HEK293 (cell line): ENCODE results near the gene CIROP.

Experiments used
- EGR2 ChIP-seq: fragments of 450-650 bp; formaldehyde crosslinking; IDR thresholded peaks from 2 replicates; pipeline ENCODE4 v1.5.1; 2016; ENCODE audit warnings: low read depth, missing biosample characterization, missing genetic modification characterization
- GLI4 ChIP-seq: fragments of 450-650 bp; formaldehyde crosslinking; IDR thresholded peaks from 2 replicates; pipeline ENCODE4 v1.5.1; 2016; ENCODE audit warnings: missing biosample characterization, missing genetic modification characterization
- HOXC10 ChIP-seq: sonication (generic); formaldehyde crosslinking; IDR thresholded peaks from 2 replicates; pipeline ENCODE4 v1.8.1; 2023; ENCODE audit warnings: mild to moderate bottlenecking, missing genetic modification reagents
- KLF16 ChIP-seq: fragments of 450-650 bp; formaldehyde crosslinking; IDR thresholded peaks from 2 replicates; pipeline ENCODE4 v1.5.1; 2017; ENCODE audit warnings: missing biosample characterization, missing genetic modification characterization
- OSR2 ChIP-seq: fragments of 450-650 bp; formaldehyde crosslinking; IDR thresholded peaks from 2 replicates; pipeline ENCODE4 v1.5.1; 2016; ENCODE audit warnings: missing biosample characterization, missing genetic modification characterization
- PATZ1 ChIP-seq: fragments of 450-650 bp; formaldehyde crosslinking; IDR thresholded peaks from 2 replicates; pipeline ENCODE4 v1.5.1; 2016; ENCODE audit warnings: missing biosample characterization, missing genetic modification characterization
- SALL2 ChIP-seq: fragments of 450-650 bp; formaldehyde crosslinking; IDR thresholded peaks from 2 replicates; pipeline ENCODE4 v1.5.0; 2017; ENCODE audit warnings: missing biosample characterization, mild to moderate bottlenecking, missing genetic modification characterization, borderline replicate concordance
- SP2 ChIP-seq: fragments of 450-650 bp; formaldehyde crosslinking; IDR thresholded peaks from 2 replicates; pipeline ENCODE4 v1.5.1; 2016; ENCODE audit warnings: missing biosample characterization, missing genetic modification characterization
- SP3 ChIP-seq: fragments of 450-650 bp; formaldehyde crosslinking; IDR thresholded peaks from 2 replicates; pipeline ENCODE4 v1.5.1; 2016; ENCODE audit warnings: missing biosample characterization, missing genetic modification characterization
- ZBTB17 ChIP-seq: fragments of 450-650 bp; formaldehyde crosslinking; IDR thresholded peaks from 2 replicates; pipeline ENCODE4 v1.5.1; 2016; ENCODE audit warnings: missing biosample characterization, missing genetic modification characterization
- ZBTB21 ChIP-seq: fragments of 450-650 bp; formaldehyde crosslinking; IDR thresholded peaks from 2 replicates; pipeline ENCODE4 v1.5.1; 2017; ENCODE audit warnings: missing biosample characterization, missing genetic modification characterization
- ZBTB8A ChIP-seq: fragments of 450-650 bp; formaldehyde crosslinking; IDR thresholded peaks from 2 replicates; pipeline ENCODE4 v1.5.1; 2016; ENCODE audit warnings: missing biosample characterization, missing genetic modification characterization
- ZEB2 ChIP-seq: fragments of 450-650 bp; formaldehyde crosslinking; IDR thresholded peaks from 2 replicates; pipeline ENCODE4 v1.5.1; 2016; ENCODE audit warnings: missing biosample characterization, missing genetic modification characterization
- ZFHX2 ChIP-seq: fragments of 450-650 bp; formaldehyde crosslinking; conservative IDR thresholded peaks from 2 replicates; pipeline ENCODE4 v1.5.1; 2016; ENCODE audit warnings: missing biosample characterization, missing genetic modification characterization
- ZNF221 ChIP-seq: fragments of 450-650 bp; formaldehyde crosslinking; IDR thresholded peaks from 2 replicates; pipeline ENCODE4 v1.5.1; 2017; ENCODE audit warnings: missing biosample characterization, missing genetic modification characterization, borderline replicate concordance
- ZNF23 ChIP-seq: fragments of 450-650 bp; formaldehyde crosslinking; IDR thresholded peaks from 2 replicates; pipeline ENCODE4 v1.5.1; 2016; ENCODE audit warnings: missing biosample characterization, missing genetic modification characterization, borderline replicate concordance
- ZNF311 ChIP-seq: fragments of 450-650 bp; formaldehyde crosslinking; IDR thresholded peaks from 2 replicates; pipeline ENCODE4 v1.5.1; 2017; ENCODE audit warnings: missing biosample characterization, missing genetic modification characterization, borderline replicate concordance
- ZNF324 ChIP-seq: fragments of 450-650 bp; formaldehyde crosslinking; IDR thresholded peaks from 2 replicates; pipeline ENCODE4 v1.5.1; 2016; ENCODE audit warnings: missing biosample characterization, missing genetic modification characterization
- ZNF548 ChIP-seq: fragments of 450-650 bp; formaldehyde crosslinking; IDR thresholded peaks from 2 replicates; pipeline ENCODE4 v1.5.1; 2016; ENCODE audit warnings: missing biosample characterization, missing genetic modification characterization
- ZNF585B ChIP-seq: fragments of 450-650 bp; formaldehyde crosslinking; IDR thresholded peaks from 2 replicates; pipeline ENCODE4 v1.5.1; 2016; ENCODE audit warnings: missing biosample characterization, missing genetic modification characterization
- ZNF600 ChIP-seq: fragments of 450-650 bp; formaldehyde crosslinking; IDR thresholded peaks from 2 replicates; pipeline ENCODE4 v1.5.1; 2016; ENCODE audit warnings: missing biosample characterization, missing genetic modification characterization
- ZNF623 ChIP-seq: fragments of 450-650 bp; formaldehyde crosslinking; IDR thresholded peaks from 2 replicates; pipeline ENCODE4 v1.5.1; 2016; ENCODE audit warnings: missing biosample characterization, missing genetic modification characterization
- ZNF654 ChIP-seq: fragments of 450-650 bp; formaldehyde crosslinking; IDR thresholded peaks from 2 replicates; pipeline ENCODE4 v1.5.1; 2016; ENCODE audit warnings: low read depth, missing biosample characterization, missing genetic modification characterization
- ZNF707 ChIP-seq: fragments of 450-650 bp; formaldehyde crosslinking; IDR thresholded peaks from 2 replicates; pipeline ENCODE4 v1.5.1; 2016; ENCODE audit warnings: missing biosample characterization, missing genetic modification characterization
- ZSCAN16 ChIP-seq: fragments of 450-650 bp; formaldehyde crosslinking; IDR thresholded peaks from 2 replicates; pipeline ENCODE4 v1.5.1; 2016; ENCODE audit warnings: missing biosample characterization, missing genetic modification characterization
- TF ChIP-seq, protein P1 (sequence below): fragments of 450-650 bp; formaldehyde crosslinking; IDR thresholded peaks from 2 replicates; pipeline ENCODE4 v1.5.1; 2017; ENCODE audit warnings: missing biosample characterization, missing genetic modification characterization
- TF ChIP-seq, protein P2 (sequence below): fragments of 450-650 bp; formaldehyde crosslinking; IDR thresholded peaks from 2 replicates; pipeline ENCODE4 v1.5.1; 2016; ENCODE audit warnings: missing biosample characterization, missing genetic modification characterization
- TF ChIP-seq, protein P3 (sequence below): fragments of 450-650 bp; formaldehyde crosslinking; IDR thresholded peaks from 2 replicates; pipeline ENCODE4 v1.5.1; 2016; ENCODE audit warnings: missing biosample characterization, missing genetic modification characterization
- TF ChIP-seq, protein P4 (sequence below): fragments of 450-650 bp; formaldehyde crosslinking; IDR thresholded peaks from 2 replicates; pipeline ENCODE4 v1.5.1; 2016; ENCODE audit warnings: missing biosample characterization, missing genetic modification characterization

The CIROP gene

GRCh38 chr14:23056145-23056955 lies 48.4 kb downstream of the CIROP start (continued):
- TF ChIP-seq ZSCAN16 (tag by site-specific recombination) = no peak
- no peak for TF ChIP-seq GLI4 (tag by site-specific recombination)
- TF ChIP-seq, protein P1, sequence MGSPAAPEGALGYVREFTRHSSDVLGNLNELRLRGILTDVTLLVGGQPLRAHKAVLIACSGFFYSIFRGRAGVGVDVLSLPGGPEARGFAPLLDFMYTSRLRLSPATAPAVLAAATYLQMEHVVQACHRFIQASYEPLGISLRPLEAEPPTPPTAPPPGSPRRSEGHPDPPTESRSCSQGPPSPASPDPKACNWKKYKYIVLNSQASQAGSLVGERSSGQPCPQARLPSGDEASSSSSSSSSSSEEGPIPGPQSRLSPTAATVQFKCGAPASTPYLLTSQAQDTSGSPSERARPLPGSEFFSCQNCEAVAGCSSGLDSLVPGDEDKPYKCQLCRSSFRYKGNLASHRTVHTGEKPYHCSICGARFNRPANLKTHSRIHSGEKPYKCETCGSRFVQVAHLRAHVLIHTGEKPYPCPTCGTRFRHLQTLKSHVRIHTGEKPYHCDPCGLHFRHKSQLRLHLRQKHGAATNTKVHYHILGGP (tag by site-specific recombination) = no peak
- no peak for TF ChIP-seq ZNF707 (tag by site-specific recombination)
- peak; percentile 76 for TF ChIP-seq ZFHX2 (tag by site-specific recombination)
- TF ChIP-seq OSR2 (tag by site-specific recombination) = no peak
- TF ChIP-seq ZEB2 (tag by site-specific recombination) = peak; percentile 45
- peak; percentile 64; the same call in 1 of the 2 replicates for TF ChIP-seq ZBTB8A (tag by site-specific recombination)
- TF ChIP-seq ZNF654 (tag by site-specific recombination) = peak; percentile 6; the same call in 1 of the 2 replicates
- TF ChIP-seq, protein P2, sequence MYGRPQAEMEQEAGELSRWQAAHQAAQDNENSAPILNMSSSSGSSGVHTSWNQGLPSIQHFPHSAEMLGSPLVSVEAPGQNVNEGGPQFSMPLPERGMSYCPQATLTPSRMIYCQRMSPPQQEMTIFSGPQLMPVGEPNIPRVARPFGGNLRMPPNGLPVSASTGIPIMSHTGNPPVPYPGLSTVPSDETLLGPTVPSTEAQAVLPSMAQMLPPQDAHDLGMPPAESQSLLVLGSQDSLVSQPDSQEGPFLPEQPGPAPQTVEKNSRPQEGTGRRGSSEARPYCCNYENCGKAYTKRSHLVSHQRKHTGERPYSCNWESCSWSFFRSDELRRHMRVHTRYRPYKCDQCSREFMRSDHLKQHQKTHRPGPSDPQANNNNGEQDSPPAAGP (tag by site-specific recombination) = peak; percentile 7; the same call in 1 of the 2 replicates
- TF ChIP-seq ZNF23 (tag by site-specific recombination) = no peak
- peak; percentile 42 for TF ChIP-seq SP2 (tag by site-specific recombination)
- TF ChIP-seq, protein P3, sequence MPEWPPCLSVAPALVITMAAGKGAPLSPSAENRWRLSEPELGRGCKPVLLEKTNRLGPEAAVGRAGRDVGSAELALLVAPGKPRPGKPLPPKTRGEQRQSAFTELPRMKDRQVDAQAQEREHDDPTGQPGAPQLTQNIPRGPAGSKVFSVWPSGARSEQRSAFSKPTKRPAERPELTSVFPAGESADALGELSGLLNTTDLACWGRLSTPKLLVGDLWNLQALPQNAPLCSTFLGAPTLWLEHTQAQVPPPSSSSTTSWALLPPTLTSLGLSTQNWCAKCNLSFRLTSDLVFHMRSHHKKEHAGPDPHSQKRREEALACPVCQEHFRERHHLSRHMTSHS (tag by site-specific recombination) = no peak
- no peak for TF ChIP-seq ZNF311 (tag by site-specific recombination)
- no peak for TF ChIP-seq ZNF548 (tag by site-specific recombination)
- TF ChIP-seq PATZ1 (tag by site-specific recombination) = peak; percentile 78
- no peak for TF ChIP-seq ZNF585B (tag by site-specific recombination)
- 0 out of 2 replicates have a peak, but pooled peaks have one; percentile 30 for TF ChIP-seq ZNF324 (tag by site-specific recombination)
- TF ChIP-seq EGR2 (tag by site-specific recombination) = peak; percentile 51
- TF ChIP-seq ZBTB21 (tag by site-specific recombination) = no peak
- TF ChIP-seq ZBTB17 (tag by site-specific recombination) = peak; percentile 82
- no peak for TF ChIP-seq ZNF623 (tag by site-specific recombination)
- TF ChIP-seq, protein P4, sequence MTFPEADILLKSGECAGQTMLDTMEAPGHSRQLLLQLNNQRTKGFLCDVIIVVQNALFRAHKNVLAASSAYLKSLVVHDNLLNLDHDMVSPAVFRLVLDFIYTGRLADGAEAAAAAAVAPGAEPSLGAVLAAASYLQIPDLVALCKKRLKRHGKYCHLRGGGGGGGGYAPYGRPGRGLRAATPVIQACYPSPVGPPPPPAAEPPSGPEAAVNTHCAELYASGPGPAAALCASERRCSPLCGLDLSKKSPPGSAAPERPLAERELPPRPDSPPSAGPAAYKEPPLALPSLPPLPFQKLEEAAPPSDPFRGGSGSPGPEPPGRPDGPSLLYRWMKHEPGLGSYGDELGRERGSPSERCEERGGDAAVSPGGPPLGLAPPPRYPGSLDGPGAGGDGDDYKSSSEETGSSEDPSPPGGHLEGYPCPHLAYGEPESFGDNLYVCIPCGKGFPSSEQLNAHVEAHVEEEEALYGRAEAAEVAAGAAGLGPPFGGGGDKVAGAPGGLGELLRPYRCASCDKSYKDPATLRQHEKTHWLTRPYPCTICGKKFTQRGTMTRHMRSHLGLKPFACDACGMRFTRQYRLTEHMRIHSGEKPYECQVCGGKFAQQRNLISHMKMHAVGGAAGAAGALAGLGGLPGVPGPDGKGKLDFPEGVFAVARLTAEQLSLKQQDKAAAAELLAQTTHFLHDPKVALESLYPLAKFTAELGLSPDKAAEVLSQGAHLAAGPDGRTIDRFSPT (tag by site-specific recombination) = no peak
- TF ChIP-seq SP3 (tag by site-specific recombination) = 0 out of 2 replicates have a peak, but pooled peaks have one; percentile 37
- TF ChIP-seq ZNF221 = no peak
- TF ChIP-seq SALL2 (tag by site-specific recombination) = no peak
- peak; percentile 39; the same call in 1 of the 2 replicates for TF ChIP-seq KLF16
- TF ChIP-seq ZNF600 (tag by site-specific recombination) = peak; percentile 61; the same call in 1 of the 2 replicates
- TF ChIP-seq HOXC10 (CRISPR knock-in tag) = no peak
- TF ChIP-seq, all 188 proteins: peak for 19
